AG04450 (cell line): Measurements from ENCODE around the gene GPHN. TPM values are rescaled to one million over a fixed set of nuclear protein-coding genes. Genes with fewer than 3 reads are reported as not detected.

ENCODE experiments used
- CTCF ChIA-PET: fragments of 300-600, 350-600 bp; formaldehyde crosslinking; extraction: SDS; loops from one replicate; lab custom pipeline; 2022; ENCODE audit warnings: antibody characterized with exemption, inconsistent platforms; lab: Charles Lee
- POLR2A ChIA-PET: fragments of 350-600 bp; formaldehyde crosslinking; extraction: SDS; loops from one replicate; lab custom pipeline; 2021; ENCODE audit warnings: antibody characterized with exemption, inconsistent platforms; lab: Yijun Ruan, JAX
- DNase-seq: peaks from one replicate; pipeline ENCODE4 v3.0.0-alpha.2; 2011; ENCODE audit warnings: low read depth, low spot score
- H3K27ac ChIP-seq: one replicate; pipeline ENCODE4 v1.5.1; 2012; ENCODE audit warnings: low read depth, low read length, control low read depth
- H3K27me3 ChIP-seq: one replicate; pipeline ENCODE4 v1.6.0; 2012; ENCODE audit warnings: low read length; ENCODE audit not compliant: control insufficient read depth, insufficient read depth
- H3K4me3 ChIP-seq: 2 replicates; pipeline ENCODE4 v1.5.1; 2011; ENCODE audit warnings: mild to moderate bottlenecking, low read depth, low read length, control low read depth
- H3K9me3 ChIP-seq: 2 replicates; pipeline ENCODE4 v1.5.1; 2012; ENCODE audit warnings: low read length; ENCODE audit not compliant: control insufficient read depth, insufficient read depth
- polyA plus RNA-seq: library from polyadenylated mRNA; depleted of rRNA; stranded (reverse); fragments of >200 nt; gene quantifications from 2 replicates; pipeline ENCODE4 v1.2.3, GENCODE V29; 2011
- TF ChIP-seq, protein P1 (sequence below): IDR thresholded peaks from 2 replicates; pipeline ENCODE4 v1.5.1; 2011; ENCODE audit warnings: low read depth, low read length, control low read depth, inconsistent platforms

The GPHN gene
- polyA plus RNA-seq, 1 experiment: 7.7 TPM

DNA sequence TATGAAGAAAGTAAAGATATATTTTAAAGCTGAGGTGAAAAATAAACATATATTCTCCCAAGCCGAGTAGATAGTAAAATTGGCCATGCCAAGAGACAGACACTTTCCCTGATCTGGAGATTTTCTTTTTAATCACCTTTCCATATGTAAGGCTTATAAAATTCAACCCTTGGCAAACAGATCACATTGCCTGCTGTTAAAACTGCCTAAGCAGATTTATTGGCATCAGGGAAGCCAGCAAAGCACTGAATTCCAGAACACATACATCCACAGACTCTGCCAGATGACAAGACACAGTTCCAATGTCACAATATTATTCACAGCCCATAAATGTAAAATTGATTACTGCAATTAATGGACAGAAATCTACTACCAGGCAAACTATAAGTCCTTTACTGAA, 603.1 kb downstream of the GPHN start:
- POLR2A ChIA-PET: no interaction called here
- TF ChIP-seq, protein P1, sequence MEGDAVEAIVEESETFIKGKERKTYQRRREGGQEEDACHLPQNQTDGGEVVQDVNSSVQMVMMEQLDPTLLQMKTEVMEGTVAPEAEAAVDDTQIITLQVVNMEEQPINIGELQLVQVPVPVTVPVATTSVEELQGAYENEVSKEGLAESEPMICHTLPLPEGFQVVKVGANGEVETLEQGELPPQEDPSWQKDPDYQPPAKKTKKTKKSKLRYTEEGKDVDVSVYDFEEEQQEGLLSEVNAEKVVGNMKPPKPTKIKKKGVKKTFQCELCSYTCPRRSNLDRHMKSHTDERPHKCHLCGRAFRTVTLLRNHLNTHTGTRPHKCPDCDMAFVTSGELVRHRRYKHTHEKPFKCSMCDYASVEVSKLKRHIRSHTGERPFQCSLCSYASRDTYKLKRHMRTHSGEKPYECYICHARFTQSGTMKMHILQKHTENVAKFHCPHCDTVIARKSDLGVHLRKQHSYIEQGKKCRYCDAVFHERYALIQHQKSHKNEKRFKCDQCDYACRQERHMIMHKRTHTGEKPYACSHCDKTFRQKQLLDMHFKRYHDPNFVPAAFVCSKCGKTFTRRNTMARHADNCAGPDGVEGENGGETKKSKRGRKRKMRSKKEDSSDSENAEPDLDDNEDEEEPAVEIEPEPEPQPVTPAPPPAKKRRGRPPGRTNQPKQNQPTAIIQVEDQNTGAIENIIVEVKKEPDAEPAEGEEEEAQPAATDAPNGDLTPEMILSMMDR: no peak
- Histone ChIP-seq H3K9me3 (no peaks in the 10 kb centered on the region), H3K27me3 (no peaks in the 10 kb centered on the region), H3K4me3 (no peak overlapping the region), H3K27ac (no peak overlapping the region)
- no peak for DNase-seq
- CTCF ChIA-PET: no interaction called here

DNA sequence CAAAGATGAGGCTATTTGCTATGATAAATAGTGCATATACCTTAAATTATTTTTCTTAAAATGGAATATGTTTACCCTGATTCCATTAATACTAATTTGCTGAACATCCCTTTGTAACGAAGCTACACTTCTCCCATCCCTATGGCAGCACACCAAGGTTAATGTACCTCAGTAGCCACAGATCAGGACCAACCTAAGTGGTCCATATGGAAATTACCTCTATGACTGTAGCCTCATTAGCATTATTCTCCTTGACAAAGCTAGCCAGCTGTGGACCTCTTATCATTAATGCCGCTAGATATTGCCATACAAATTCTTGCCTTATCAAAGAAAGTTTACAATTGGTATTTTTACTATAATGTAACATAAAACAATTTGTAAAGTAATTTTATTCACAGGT, 604.4 kb downstream of the GPHN start:
- TF ChIP-seq, protein P1: no peak
- Histone ChIP-seq H3K27ac (no peak overlapping the region), H3K27me3 (no peaks in the 10 kb centered on the region), H3K9me3 (no peaks in the 10 kb centered on the region), H3K4me3 (no peak overlapping the region)
- POLR2A ChIA-PET: no interaction called here
- DNase-seq: no peak
- CTCF ChIA-PET: no interaction called here

DNA sequence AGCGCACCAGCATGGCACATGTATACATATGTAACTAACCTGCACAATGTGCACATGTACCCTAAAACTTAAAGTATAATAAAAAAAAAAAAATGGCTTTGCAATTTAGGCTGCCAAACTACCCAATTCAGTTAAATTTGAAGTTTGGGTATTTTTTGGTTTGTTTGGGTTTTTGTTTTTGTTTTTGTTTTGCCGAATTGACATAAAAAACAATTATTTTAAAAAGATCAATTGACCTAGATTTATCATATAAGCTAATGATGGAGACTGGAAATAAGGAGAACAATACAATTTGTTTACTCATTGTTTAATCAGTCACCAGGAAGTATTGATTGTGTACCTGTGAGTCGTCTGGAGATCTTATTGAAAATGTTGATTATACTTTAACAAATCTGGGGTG, 619.2 kb downstream of the GPHN start:
- no peak for DNase-seq
- Histone ChIP-seq H3K27me3 (no peaks in the 10 kb centered on the region), H3K27ac (no peak overlapping the region), H3K4me3 (no peak overlapping the region), H3K9me3 (no peaks in the 10 kb centered on the region)
- POLR2A ChIA-PET: no interaction called here
- CTCF ChIA-PET: no interaction called here
- TF ChIP-seq, protein P1: no peak

DNA sequence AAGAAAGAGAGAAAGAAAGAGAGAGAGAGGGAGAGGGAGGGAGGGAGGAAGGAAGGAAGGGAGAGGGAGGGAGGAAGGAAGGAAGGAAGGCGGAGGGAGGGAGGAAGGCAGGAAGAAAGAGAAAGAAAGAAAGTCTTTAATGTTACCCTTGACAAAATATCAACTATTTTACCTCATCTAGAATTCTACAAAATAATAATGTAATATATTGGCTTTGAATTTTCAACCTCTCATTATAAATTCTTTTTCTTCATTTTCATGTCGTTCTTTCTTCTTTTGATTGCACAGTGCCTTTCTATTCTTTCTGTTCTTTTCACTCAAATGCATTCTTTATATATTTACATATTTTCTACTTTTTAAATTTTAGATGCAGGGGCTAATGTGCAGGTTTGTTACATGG, 621.8 kb downstream of the GPHN start:
- Histone ChIP-seq H3K9me3 (no peaks in the 10 kb centered on the region), H3K27ac (no peak overlapping the region), H3K27me3 (no peaks in the 10 kb centered on the region), H3K4me3 (no peak overlapping the region)
- DNase-seq: no peak
- CTCF ChIA-PET: interaction anchor here (0.7 kb wide), 1 partner anchor 51 kb away, joined by 3 read pairs; no protein-coding TSS in a partner anchor
- POLR2A ChIA-PET: no interaction called here
- TF ChIP-seq, protein P1: no peak

DNA sequence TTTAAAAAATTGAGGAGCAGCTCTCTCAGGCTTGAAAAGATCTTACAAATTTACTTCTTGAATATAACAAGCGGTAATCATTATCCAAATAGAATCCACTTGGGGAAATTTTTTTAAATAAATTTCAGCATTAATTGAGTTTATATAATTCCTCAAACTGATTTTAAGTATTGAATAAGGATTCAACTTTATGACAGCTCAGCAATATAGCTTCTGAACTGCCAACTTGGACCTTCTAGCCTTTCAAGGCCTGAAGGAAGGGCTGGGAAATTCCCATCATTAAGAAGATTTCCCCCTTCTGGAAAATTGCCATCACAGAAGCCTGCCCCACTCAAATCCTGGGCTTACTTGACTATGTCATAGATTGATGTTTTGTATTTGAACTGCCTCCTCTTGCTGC, 623.7 kb downstream of the GPHN start:
- H3K4me3 ChIP-seq: no peak overlapping the region
- ChIA-PET CTCF (interaction anchor here (1.3 to 2.0 kb wide), 2 partner anchors 507 to 772 kb away, joined by 4 to 7 read pairs; no protein-coding TSS in a partner anchor), POLR2A (no interaction called here)
- TF ChIP-seq, protein P1: no peak
- no peak overlapping the region for H3K27ac ChIP-seq
- no peaks in the 10 kb centered on the region for H3K27me3 ChIP-seq
- no peak for DNase-seq
- no peaks in the 10 kb centered on the region for H3K9me3 ChIP-seq
